CD14-positive monocyte (primary cell): ENCODE results near the gene KIAA1191. TPM values are rescaled to one million over a fixed set of nuclear protein-coding genes. Genes with fewer than 3 reads are reported as not detected.

ENCODE experiments used
- DNase-seq, 3 donors: peaks; one replicate each; pipeline ENCODE4 v3.0.0-alpha.2; 2011 to 2022
- H2AFZ ChIP-seq: 2 replicates; pipeline ENCODE4 v1.6.0; 2012; ENCODE audit warnings: mild to moderate bottlenecking, low read depth, low read length, inconsistent platforms; ENCODE audit not compliant: insufficient read depth, poor library complexity, severe bottlenecking
- H3K27ac ChIP-seq, 2 donors: 1 replicate in 1 of 2; 2 replicates in 1 of 2; pipeline ENCODE4 v1.5.1; 2012 to 2013; ENCODE audit warnings: low read length in 2 of 2, control low read depth in 1 of 2, inconsistent platforms in 1 of 2, low read depth in 1 of 2, mild to moderate bottlenecking in 1 of 2
- H3K27me3 ChIP-seq, 2 donors: one replicate each; pipeline versions ENCODE4 v1.6.0 to v1.6.1; 2011 to 2013; ENCODE audit warnings: low read length in 2 of 2; ENCODE audit not compliant: control insufficient read depth in 2 of 2, insufficient read depth in 2 of 2
- H3K36me3 ChIP-seq, 2 donors: replicated peaks in 1 of 2; 1 replicate in 1 of 2; 2 replicates in 1 of 2; pipeline versions ENCODE4 v1.5.1 to v1.6.1; 2012 to 2013; ENCODE audit warnings: low read length in 2 of 2, control low read depth in 1 of 2, inconsistent platforms in 1 of 2, mild to moderate bottlenecking in 1 of 2; ENCODE audit not compliant: insufficient read depth in 2 of 2, control insufficient read depth in 1 of 2
- H3K4me1 ChIP-seq, 2 donors: 1 replicate in 1 of 2; 2 replicates in 1 of 2; pipeline versions ENCODE4 v1.5.1 to v1.6.1; 2012 to 2013; ENCODE audit warnings: low read length in 2 of 2, control low read depth in 1 of 2, inconsistent platforms in 1 of 2, mild to moderate bottlenecking in 1 of 2, moderate library complexity in 1 of 2; ENCODE audit not compliant: insufficient read depth in 2 of 2, control insufficient read depth in 1 of 2
- H3K4me2 ChIP-seq: replicated peaks from 2 replicates; pipeline ENCODE3; 2012; ENCODE audit warnings: low read length, moderate library complexity, mild to moderate bottlenecking; ENCODE audit not compliant: poor library complexity, severe bottlenecking; ENCODE audit errors: extremely low read depth
- H3K4me3 ChIP-seq, 3 experiments: fragments of 200-600 bp in 1 of 3; sonication (generic) in 1 of 3; replicated peaks in 1 of 3; 1 replicate in 2 of 3; 2 replicates in 1 of 3; pipeline ENCODE4 v1.5.1; 2011 to 2013; ENCODE audit warnings: low read length in 3 of 3, mild to moderate bottlenecking in 3 of 3, control low read depth in 2 of 3, low read depth in 2 of 3, inconsistent platforms in 1 of 3, moderate library complexity in 1 of 3
- H3K79me2 ChIP-seq: 2 replicates; pipeline ENCODE4 v1.6.0; 2012; ENCODE audit warnings: mild to moderate bottlenecking, control low read depth, inconsistent platforms, low read length, moderate library complexity; ENCODE audit not compliant: insufficient read depth
- H3K9ac ChIP-seq: 2 replicates; pipeline ENCODE4 v1.6.0; 2017; ENCODE audit warnings: low read length, mild to moderate bottlenecking; ENCODE audit not compliant: insufficient read depth, poor library complexity, severe bottlenecking
- H3K9me3 ChIP-seq, 2 donors: replicated peaks in 1 of 2; 1 replicate in 1 of 2; 2 replicates in 1 of 2; pipeline versions ENCODE4 v1.5.1 to v1.6.1; 2012 to 2013; ENCODE audit warnings: low read length in 2 of 2, control low read depth in 1 of 2; ENCODE audit not compliant: control insufficient read depth in 1 of 2, insufficient read depth in 1 of 2
- H4K20me1 ChIP-seq: 2 replicates; pipeline ENCODE4 v1.6.0; 2012; ENCODE audit warnings: mild to moderate bottlenecking, low read length, control low read depth, moderate library complexity; ENCODE audit not compliant: insufficient read depth
- H3K27ac Mint-ChIP-seq, 7 donors: one replicate each; pipeline ENCODE4 v1.8.0; 2020; ENCODE audit warnings: mild to moderate bottlenecking in 7 of 7, mixed read lengths in 7 of 7, moderate library complexity in 6 of 7, inconsistent platforms in 2 of 7
- H3K27me3 Mint-ChIP-seq, 3 donors: one replicate each; pipeline ENCODE4 v1.8.0; 2021 to 2022; ENCODE audit warnings: low read depth in 3 of 3, mild to moderate bottlenecking in 3 of 3, mixed read lengths in 3 of 3, moderate library complexity in 3 of 3, inconsistent platforms in 1 of 3
- H3K36me3 Mint-ChIP-seq, 2 donors: one replicate each; pipeline ENCODE4 v1.8.0; 2020; ENCODE audit warnings: mixed read lengths in 2 of 2, inconsistent platforms in 1 of 2, mild to moderate bottlenecking in 1 of 2
- H3K4me1 Mint-ChIP-seq: one replicate; pipeline ENCODE4 v1.8.0; 2020; ENCODE audit warnings: mild to moderate bottlenecking, mixed read lengths
- H3K4me3 Mint-ChIP-seq, 2 donors: one replicate each; pipeline ENCODE4 v1.8.0; 2020; ENCODE audit warnings: mild to moderate bottlenecking in 2 of 2, mixed read lengths in 2 of 2, moderate library complexity in 1 of 2
- H3K9me3 Mint-ChIP-seq, 7 donors: one replicate each; pipeline ENCODE4 v1.8.0; 2020 to 2022; ENCODE audit warnings: mixed read lengths in 7 of 7, mild to moderate bottlenecking in 6 of 7, moderate library complexity in 6 of 7, inconsistent platforms in 2 of 7
- CTCF ChIP-seq: fragments of 200-600 bp; IDR thresholded peaks from one replicate; pipeline ENCODE4 v1.8.0; 2022; ENCODE audit warnings: antibody characterized with exemption, mild to moderate bottlenecking
- WGBS: methylation state at CpG from one replicate; pipeline ENCODE4 v1.1.5; 2013; ENCODE audit warnings: missing lambda C conversion rate; ENCODE audit not compliant: insufficient coverage; 5-methylcytosine and 5-hydroxymethylcytosine counted together
- intact Hi-C, 2 donors: fragments of 100-400 bp; cut with micrococcal nuclease; formaldehyde crosslinking; loops; one replicate each; pipeline versions ENCODE4 v1.15.0 to v1.15.1; 2023
- polyA plus RNA-seq, 3 donors: library from polyadenylated mRNA; depleted of rRNA in 1 of 3; unstranded in 2 of 3; stranded (reverse) in 1 of 3; fragments of 300-500 nt in 2 of 3; fragments of >200 nt in 1 of 3; fragmentation: Illumina TruSeq in 2 of 3; gene quantifications; 1 replicate in 2 of 3; 2 replicates in 1 of 3; pipeline ENCODE4 v1.2.3, GENCODE V29; 2012 to 2021

The KIAA1191 gene
- polyA plus RNA-seq, 3 donors, result 32.3 to 36.4 (median 32.5) TPM

- peaks cover 15 to 50% of the 10 kb centered on the region in 2 donors for H3K36me3 ChIP-seq
- Mint-ChIP-seq H3K4me1 (no peaks in the 10 kb centered on the region), H3K27ac (no peak overlapping the region), H3K4me3 (no peak overlapping the region), H3K27me3 (peaks cover 0 to 4% (median 1%) of the 10 kb centered on the region in 3 donors), H3K9me3 (no peaks in the 10 kb centered on the region), H3K36me3 (peaks cover 45 to 74% of the 10 kb centered on the region in 2 donors)
- no peak overlapping the region for H3K9ac ChIP-seq
- DNase-seq, result no peak
- H2AFZ ChIP-seq, result no peak overlapping the region
- H3K9me3 ChIP-seq, result no peaks in the 10 kb centered on the region
- intact Hi-C loops, result no loop called here
- no peaks in the 10 kb centered on the region for H4K20me1 ChIP-seq
- H3K4me3 ChIP-seq, result no peak overlapping the region
- no peak overlapping the region for H3K27ac ChIP-seq
- H3K79me2 ChIP-seq, result no peaks in the 10 kb centered on the region
- H3K4me2 ChIP-seq, result no peak overlapping the region
- TF ChIP-seq CTCF, result no peak
- 95% methylated on average over 16 of the region's 17 CpGs for WGBS
- no peaks in the 10 kb centered on the region for H3K27me3 ChIP-seq
- H3K4me1 ChIP-seq, result no peaks in the 10 kb centered on the region
Observed at GRCh38 chr5:176400382-176401156, 39.0 kb upstream of the KIAA1191 start.

DNA sequence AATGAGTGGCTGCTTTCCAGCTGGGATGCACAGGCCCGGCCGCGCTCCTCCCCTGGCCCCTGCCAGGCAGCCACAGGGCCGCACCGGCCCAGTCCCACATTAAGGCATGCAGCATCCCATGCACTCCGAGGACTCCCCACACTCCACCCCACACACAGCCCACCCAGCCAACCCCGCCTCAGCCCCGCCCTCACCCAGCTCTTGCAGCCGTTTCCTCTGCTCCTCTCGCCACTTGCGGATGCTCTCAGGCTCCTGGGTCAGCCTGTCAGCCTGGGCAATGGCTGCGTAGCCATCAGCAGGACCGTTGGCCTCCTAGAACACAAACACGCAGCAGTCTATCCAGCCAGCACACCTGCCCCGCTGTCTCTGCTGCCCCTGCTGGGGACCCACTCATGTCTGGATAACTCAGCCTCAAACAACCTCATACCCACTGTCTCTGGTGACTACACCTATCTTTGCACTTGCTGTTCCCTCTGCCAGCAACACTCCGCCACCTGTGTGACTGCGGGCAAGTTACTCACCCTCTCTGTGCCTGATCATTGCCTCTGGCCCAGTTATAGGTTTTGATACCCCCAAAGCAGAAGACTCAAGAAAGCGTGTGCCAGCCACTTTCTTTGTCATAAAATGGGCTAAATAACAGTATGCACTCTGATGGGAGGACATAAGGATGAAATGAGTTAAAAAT is 36.3 kb upstream of the KIAA1191 start:
- Histone ChIP-seq H3K36me3 (peaks cover 17 to 58% of the 10 kb centered on the region in 2 donors), H3K4me3 (no peak overlapping the region), H3K9ac (no peak overlapping the region), H3K4me1 (peaks cover 0 to under 1% of the 10 kb centered on the region in 2 donors), H3K27me3 (no peaks in the 10 kb centered on the region), H3K27ac (no peak overlapping the region), H3K79me2 (no peaks in the 10 kb centered on the region), H2AFZ (no peak overlapping the region), H3K4me2 (no peak overlapping the region), H4K20me1 (no peaks in the 10 kb centered on the region), H3K9me3 (no peaks in the 10 kb centered on the region)
- DNase-seq, result no peak
- Mint-ChIP-seq H3K4me3 (no peak overlapping the region), H3K27ac (no peak overlapping the region), H3K9me3 (no peaks in the 10 kb centered on the region), H3K36me3 (peaks cover 46 to 75% of the 10 kb centered on the region in 2 donors), H3K27me3 (peaks cover 0 to 4% (median 1%) of the 10 kb centered on the region in 3 donors), H3K4me1 (no peaks in the 10 kb centered on the region)
- intact Hi-C loops, result no loop called here
- WGBS, result 91% methylated on average over 17 of the region's 18 CpGs
- no peak for TF ChIP-seq CTCF
